HG03460 (cell line): Measurements from ENCODE around the gene SLC35F3.
A peak's percentile ranks its signal among the peaks of the same experiment; 100 is the strongest.
"Not testable (repeated sequence)": the region's sequence is repeated elsewhere in the genome, so short reads cannot be mapped to it uniquely, and the experiment has no call there.

Source experiments
- ATAC-seq: cut with Tn5 transposase; IDR thresholded peaks from one replicate; pipeline ENCODE4 v1.9.1; 2021; ENCODE audit not compliant: unreplicated experiment

SLC35F3 gene

DNA sequence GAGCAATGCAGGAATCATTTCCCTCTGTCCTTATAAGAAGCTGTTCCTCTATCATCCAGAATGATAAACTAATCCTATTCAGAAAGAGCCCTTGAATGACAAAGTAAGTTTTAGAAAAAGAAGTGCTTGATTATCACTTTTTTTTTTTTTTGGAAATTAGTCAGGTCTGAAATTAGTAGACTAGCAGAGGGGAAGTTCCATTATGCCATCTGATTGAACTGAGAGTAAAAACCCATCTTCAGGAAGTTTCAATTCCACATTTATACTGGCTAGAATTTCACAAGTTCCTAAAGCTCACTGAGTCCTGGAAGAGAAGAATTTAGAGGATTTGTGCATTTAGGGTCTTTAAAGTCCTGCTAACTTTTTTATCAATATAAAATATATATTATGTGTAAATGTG lies 340.0 kb downstream of the SLC35F3 start:
- ATAC-seq = peak; percentile 33

DNA sequence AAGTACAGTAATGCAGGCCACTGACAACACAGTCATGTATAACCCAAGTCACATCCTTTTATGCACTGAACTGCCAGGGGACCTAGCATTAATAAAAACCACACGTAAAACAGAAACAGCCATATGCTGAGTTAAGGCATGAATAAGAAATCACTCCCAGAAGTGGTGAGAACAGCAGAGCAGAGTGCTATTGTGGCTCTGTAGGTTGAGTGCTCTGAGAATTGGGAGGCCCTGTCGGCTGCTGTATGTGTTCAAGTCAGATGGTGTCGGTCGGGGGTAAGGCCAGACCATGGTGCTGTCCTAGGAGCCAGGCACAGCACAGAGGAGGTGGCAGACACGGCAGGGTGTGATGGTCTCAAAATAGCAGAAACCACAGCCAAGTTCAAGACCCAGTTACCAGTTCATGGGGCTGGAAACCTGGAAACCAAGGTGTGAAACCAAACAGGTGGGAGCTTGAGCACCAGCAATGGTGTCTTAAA lies 342.2 kb downstream of the SLC35F3 start:
- peak; percentile 81 for ATAC-seq

DNA sequence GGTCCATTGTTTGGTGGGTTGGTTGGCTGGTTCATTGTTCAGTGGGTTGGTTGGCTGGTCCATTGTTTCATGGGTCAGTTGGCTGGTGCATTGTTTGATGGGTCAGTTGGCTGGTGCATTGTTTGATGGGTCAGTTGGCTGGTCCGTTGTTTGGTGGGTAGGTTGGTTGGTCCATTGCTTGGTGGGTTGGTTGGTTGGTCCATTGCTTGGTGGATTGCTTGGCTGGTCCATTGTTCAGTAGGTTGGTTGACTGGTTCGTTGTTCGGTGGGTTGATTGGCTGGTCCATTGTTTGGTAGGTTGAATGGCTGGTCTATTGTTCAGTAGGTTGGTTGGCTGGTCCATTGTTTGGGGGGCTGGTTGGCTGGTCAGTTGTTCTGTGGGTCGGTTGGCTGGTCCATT lies 343.3 kb downstream of the SLC35F3 start:
- ATAC-seq = not testable (repeated sequence)

DNA sequence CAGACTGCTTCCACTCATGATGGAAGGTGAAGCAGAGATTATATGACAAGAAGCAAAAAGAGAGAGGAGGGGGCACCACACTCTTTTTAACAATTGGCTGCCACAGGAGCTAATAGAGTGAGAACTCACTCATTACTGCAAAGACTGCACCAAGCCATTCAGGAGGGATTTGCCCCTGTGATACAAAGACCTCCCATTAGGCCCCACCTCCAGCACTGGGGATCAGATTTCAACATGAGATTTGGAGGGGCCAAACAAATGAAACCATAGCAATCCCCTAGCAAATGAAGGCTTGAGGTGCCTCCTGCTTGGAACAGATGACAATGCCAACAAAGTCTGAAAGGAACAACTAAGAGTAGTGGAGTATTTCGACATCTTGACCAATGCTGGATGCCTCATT lies 346.3 kb downstream of the SLC35F3 start:
- ATAC-seq = no peak

DNA sequence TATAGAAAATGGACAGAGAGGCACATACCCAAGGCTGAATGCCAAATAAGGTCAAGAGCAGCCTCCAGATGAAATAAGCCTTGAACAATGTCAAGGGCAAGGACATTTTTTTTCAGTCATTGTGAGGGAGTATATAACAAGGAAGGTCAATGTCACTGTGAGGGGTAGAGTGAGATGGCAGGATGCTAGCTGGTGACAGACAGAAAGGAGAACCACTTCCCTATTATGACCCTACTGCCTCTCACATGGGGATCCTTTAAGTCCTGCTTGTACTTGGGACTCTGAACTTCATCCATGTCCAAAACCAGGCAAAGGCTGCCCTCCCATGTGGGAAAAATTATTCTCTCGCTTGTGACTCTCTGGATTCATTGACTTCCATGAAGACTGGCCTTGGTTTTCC lies 349.3 kb downstream of the SLC35F3 start:
- peak; percentile 53 for ATAC-seq

DNA sequence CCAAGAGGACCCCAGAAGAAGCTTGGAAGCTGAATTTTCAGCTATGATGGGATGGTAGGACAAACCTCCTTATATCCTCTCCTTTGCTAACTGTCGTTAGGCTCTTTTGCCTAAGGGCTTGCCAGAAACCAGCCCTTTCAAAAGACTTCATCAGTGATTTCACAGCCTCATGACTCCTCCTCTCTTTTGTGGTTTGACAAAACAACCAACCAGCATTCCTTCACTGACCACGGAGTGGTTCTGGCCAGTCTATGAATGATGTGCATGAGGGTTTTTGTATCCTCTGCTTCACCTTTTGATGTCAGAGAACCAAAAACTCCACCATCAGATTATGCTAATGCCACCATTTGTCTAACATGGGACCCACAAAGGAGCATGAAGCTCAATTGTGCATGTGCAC lies 351.9 kb downstream of the SLC35F3 start:
- ATAC-seq = no peak

DNA sequence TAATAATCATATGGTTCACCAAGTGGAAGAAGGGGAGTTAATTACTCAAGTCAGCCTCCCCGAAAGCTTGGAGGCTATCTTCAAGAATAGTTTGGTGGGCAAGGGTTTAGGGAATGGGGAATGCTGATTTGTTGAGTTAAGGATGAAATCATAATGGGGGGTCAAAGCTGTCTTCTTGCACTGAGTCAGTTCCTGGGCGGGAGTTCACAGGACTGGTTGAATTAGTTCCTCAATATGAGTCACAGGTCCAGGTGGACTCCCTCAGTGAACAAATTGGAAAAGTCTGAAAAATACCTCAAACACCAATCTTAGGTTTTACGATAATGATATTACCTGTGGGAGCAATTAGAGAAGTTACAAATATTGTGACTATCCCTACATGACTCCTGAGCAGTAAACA lies 353.6 kb downstream of the SLC35F3 start:
- ATAC-seq = no peak

DNA sequence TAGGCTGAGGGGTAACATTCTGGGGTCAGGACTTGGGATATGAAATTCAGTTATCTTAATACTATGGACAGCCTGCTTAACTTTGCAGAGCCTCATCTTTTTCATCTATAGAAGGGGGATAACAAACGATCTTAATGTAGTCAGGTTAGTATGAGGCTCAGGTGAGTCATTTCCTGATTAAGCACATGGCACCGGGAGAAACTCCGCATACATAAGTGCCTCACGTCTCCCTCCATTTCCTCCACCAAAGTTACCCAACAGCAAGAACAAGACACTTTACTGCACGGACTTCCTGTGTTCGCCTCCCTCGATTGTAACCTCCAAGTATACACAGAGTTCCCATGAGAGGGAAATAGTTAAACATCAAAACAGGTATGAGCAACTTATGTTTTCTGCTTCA lies 356.1 kb downstream of the SLC35F3 start:
- no peak for ATAC-seq

DNA sequence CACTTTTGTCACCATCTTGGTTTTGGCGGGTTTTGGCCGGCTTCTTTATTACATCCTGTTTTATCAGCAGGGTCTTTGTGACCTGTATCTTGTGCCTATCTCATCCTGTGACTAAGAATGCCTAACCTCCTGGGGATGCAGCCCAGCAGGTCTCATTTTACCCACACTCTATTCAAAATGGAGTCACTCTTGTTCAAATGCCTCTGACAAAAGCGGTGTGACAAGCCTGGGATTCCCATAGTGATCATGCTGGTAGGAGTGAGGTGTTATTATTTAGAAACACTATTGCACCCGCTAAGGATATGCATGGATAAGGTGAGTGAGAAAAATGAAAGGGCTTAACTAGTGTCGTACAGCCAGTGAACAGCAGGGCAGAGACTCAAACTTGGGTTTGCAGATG lies 357.1 kb downstream of the SLC35F3 start:
- no peak for ATAC-seq

DNA sequence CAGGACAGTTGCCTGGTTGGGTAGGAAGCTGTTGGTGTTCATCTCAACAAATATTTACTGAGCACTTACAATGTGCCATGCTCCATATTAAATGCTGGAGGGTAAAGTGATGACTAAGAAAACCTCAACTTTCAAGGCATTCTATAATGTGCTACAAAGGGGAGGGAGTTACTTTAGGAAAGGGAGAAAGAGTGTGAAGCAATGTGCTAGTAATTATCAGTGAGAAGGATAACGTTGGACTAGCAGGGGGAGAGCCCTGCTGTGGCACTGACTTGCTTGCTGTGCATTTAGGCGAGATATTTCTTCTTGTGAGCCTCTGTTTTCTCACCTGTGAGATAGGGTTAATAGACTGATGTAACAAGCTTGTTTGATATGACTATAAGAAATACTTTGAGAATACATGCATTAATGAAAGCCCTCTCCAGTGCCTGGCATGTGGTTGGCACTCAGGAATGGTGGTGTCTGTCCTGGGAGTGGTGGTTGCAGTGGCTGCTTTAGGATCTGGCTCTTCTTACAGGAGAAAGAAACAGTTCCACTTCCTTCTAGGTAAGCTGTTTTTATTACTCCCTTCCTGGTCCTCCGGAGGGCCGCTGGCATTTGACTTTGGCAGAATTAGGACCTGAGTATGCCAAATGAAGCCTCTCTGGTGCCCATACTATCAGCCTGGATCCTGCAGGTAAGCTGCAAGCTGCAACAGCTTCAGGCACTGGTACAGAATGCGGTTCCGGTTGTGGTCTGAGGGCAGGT lies 357.7 kb downstream of the SLC35F3 start:
- ATAC-seq = no peak

DNA sequence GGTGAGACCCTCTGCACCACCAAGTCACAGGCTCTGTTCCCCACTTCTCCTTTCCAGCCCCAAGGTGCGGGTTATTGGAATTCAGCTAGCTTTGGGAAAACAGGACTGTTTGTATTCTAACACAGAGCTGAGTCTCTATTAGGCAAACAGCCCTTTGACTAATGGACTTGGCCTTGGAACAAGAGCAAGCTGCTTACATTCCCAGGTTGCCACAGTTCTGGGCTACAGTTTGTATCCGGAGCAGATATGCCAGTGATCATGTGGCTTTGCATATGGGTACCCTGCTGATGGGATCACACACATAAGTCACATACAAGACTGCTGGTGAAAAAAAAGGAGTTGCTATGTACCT lies 358.3 kb downstream of the SLC35F3 start:
- ATAC-seq = no peak

DNA sequence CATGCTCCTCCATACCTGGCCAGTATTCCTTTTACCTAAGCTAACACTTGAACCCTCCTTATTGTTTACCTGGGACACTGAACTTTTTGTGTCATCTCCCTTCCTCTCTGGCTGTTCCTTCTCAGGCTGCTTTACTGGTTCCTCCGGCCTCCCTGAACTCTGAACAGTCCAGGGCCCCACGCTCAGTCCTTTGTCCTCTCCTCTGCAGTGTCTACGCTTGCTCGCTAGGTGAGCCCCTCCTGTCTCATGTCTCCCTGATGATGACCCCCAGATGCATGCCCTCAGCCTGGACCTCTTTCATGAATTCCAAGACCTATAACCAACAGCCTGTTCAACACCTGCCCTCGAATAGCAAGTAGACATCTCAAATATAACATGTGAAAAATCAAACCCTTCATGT lies 360.4 kb downstream of the SLC35F3 start:
- no peak for ATAC-seq

DNA sequence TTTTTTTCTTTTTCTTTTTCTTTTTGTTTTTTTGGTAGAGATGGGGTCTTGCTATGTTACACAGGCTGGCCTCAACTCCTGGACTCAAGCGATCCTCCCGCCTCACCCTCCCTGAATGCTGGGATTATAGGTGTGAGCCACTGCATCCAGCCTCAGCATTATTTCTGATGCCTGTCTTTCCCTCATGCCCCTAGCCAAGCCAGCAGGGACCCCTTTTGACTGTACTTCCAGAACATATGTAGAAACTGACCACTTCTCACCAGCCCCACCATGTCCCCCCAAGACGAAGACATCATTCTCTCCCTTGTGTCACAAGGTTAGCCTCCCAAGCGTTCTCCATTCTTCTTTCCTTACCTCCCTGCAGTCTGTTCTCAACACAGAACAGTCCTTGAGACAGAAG lies 360.8 kb downstream of the SLC35F3 start:
- no peak for ATAC-seq

DNA sequence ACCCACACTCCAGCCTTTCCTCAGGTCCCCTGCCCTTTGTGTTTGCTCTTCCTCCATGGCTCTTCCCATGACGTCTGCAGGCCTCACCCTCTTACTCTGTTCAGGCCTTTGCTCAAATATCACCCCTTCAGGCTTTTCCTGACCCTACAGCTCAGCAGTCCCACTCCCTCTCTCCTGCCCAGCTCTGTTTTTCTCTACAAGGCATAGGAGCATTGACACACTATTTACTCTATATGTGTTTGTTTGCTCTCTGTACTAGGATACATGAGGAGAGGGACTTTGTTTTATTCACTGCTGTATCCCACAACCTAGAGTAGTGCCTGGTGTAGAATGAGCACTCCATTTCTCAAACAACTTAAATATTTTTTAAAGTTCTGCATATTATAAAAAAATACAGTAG lies 361.4 kb downstream of the SLC35F3 start:
- ATAC-seq = no peak

DNA sequence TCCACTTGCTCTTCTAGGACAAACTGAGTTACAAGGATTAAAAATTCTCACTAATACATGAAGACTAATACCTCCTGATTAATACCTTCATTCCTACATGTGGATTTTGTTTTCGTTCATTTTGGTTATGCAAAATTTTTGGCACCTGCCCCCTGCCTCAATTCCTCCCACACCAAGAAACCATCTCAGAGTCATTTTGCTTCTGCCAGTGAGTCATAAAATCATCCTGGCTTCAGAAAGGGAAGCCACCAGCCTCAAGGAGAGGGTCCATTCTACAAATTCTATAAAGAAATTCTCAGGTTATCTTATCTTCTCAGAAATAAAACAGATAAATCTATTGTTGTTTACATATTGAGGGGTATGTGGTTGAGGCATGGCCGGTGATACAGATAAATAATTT lies 365.6 kb downstream of the SLC35F3 start:
- ATAC-seq = no peak

DNA sequence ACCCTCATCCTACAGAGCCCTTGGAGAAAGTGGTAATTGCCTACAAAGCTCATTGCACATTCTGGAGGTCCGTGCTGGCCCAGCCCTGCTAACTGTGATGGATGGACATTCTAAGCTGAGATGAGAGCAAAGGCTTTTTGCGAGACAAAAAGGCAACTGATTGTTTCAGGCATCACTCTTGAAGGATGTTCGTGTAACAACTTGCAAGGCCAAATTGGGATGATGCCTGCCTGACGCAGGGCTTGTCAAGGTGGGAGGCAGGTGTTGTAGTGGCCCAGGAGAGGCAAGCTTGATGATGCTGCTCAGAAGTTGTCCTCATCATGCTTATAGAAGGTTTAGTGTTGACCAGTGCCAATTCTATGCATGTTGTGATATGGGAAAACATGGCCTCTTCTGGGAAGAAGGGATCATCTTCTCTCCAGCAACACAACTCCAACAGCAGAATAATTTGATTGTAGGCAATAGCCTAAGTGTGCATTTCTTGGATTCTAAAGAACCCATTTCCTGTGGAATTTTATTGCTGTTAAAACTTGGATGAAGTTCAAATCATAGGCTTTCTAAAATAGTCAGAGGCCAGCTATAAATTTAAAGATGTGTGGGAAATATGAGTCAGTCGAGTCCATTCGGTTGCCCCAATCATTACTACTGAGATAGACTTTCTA lies 366.2 kb downstream of the SLC35F3 start:
- no peak for ATAC-seq

DNA sequence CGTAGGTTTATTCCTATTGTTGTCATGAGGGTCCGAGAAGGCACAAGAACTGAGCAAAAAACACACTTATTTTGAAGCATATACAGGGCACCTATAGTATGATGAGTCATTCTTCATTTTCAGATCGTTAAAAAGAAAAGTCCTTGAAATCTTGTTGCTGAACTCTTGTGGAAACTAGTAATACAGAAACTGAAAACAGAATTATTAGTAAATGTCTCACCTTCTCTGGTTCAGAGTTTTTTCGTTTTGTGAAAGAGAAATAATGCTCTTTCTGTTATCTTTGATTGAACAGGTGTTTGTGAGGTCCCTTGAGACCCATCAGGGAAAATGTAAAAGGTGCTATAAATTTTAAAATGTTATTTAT lies 366.7 kb downstream of the SLC35F3 start:
- peak; percentile 95 for ATAC-seq

DNA sequence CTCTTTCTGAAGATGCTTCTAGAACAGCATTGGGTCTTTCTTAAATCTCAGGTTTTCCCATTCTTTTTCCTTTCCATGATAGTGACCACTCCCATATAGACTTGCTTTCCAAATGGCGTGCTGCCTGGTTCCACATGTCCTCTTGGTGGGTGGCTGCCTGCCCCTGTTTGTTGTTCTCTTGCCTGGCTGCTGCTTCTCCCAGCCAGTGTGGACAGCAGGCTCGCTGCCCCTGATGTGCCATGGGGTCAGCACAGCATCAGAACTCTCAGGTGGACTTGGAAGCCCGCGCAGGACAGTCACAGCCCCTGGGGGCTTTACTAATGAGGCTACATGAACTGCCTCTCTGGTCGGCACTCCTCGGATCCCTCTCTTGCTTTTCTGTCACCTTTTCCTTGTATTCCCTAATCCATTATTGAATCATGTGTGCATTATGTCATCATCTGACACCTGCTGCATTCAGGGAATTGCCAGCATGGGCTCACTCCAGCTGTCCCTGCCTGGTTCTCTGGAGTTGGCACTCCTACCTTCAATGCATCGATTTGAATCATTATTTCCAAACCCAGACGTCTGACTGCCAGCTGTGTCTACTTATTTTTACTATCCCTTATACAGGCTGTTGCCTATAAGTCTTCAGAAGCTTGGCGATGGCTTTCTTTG lies 368.3 kb downstream of the SLC35F3 start:
- no peak for ATAC-seq

DNA sequence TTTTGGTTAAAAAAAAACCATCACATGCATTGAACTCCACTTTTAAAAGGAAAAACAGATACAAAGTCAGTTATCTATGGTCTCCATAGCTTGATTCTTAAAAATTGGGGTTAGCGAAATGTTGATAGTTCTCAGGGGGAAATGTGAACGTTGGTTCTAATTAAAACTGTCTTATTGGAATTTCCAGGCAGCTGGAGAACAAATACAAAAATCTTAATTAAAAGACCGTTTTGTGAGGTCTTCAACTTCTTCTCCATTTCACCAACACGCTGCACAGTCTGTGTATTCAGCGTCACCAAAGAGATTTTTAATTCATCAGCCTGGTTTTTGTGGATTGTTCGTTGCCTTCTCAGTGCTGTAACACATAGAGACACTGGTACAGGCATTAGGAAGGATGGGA lies 369.5 kb downstream of the SLC35F3 start:
- ATAC-seq = no peak

DNA sequence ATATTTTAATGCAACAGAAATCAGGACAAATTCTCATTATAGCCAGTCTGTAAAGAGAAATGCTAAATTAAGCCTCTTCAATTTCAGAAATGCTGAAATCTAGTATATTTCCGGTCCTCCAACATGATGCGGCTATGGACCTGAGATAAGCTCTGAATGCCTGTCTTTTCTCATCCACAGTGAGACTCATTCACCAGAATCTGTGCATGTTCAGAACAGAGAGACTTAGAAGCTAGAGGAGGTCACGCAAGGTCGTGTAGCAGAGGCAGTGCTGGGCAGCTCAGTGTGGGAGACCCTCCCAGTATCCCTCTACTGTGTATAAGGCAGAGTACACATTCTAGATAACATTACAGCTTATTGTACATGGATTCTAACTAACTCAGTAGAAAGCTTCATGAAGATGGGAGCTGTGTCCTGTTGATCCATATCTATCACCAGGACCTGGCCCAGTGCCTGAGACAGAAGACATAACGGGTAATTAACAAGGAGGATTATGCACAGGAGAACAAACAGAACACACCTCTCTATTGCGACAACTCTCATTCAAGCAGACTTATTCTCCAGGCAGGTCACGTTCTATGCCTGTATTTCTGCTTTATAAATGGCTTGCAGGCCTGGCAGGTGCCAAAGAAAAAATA lies 371.8 kb downstream of the SLC35F3 start:
- ATAC-seq = no peak

DNA sequence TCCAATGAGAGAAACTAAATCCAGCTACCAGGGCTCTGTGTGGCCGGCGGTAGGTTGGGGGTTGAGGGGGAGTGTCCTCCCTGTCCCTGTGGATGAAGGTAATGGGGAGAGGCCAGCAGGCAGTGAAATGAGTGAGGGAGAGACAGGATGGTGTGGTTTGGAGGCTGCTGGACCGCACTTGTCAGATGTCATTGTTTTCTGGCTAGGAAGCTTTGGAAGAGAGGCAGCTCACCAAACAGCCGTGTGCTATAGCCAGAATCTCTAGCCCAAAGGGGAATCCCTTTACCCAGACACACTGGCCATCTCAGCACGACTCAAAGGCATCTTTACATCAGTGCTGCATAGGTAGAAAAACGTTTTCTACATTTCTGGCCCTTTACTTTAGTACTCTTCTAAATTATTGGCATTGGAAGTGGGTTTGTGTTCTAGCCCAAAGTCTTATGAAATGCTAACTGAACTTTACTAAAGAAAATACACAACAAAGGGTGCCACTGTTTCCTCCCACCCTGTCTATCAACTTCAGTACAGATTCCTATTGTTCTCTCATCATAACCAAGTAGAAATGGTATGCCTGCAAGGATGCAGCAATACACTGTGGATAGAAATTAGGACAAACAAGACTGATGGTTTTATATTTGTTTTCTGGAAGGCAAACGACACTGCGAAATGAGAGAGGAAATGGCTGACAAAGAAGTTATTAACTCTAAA lies 372.8 kb downstream of the SLC35F3 start:
- ATAC-seq = no peak
